GM19025 (cell line): Measurements from ENCODE around the gene FOXN4.

Experiments
- ATAC-seq: cut with Tn5 transposase; IDR thresholded peaks from one replicate; pipeline ENCODE4 v1.9.1; 2021; ENCODE audit warnings: mild to moderate bottlenecking, low read depth, moderate library complexity; ENCODE audit not compliant: unreplicated experiment

FOXN4 gene

GRCh38 chr12:109309381-109310246 is 530 bp upstream of the FOXN4 start:
- no peak for ATAC-seq

- no peak for ATAC-seq
Measured at GRCh38 chr12:109307051-109307450, 2.0 kb downstream of the FOXN4 start.

- ATAC-seq: no peak
Measured at GRCh38 chr12:109305547-109305946, 3.5 kb downstream of the FOXN4 start.

- ATAC-seq: no peak
Measured at GRCh38 chr12:109304485-109304884, 4.6 kb downstream of the FOXN4 start.

- no peak for ATAC-seq
Measured at GRCh38 chr12:109302770-109303169, 6.3 kb downstream of the FOXN4 start.

GRCh38 chr12:109302358-109302757 is 6.7 kb downstream of the FOXN4 start:
- no peak for ATAC-seq

GRCh38 chr12:109301643-109302168 is 7.4 kb downstream of the FOXN4 start:
- ATAC-seq: no peak

GRCh38 chr12:109299849-109300248 is 9.2 kb downstream of the FOXN4 start:
- ATAC-seq: no peak

- ATAC-seq: no peak
Measured at GRCh38 chr12:109296431-109296830, 12.7 kb downstream of the FOXN4 start.

GRCh38 chr12:109295764-109296425 is 13.2 kb downstream of the FOXN4 start:
- no peak for ATAC-seq

GRCh38 chr12:109294286-109294796 is 14.7 kb downstream of the FOXN4 start:
- ATAC-seq: no peak

GRCh38 chr12:109293106-109293505 is 16.0 kb downstream of the FOXN4 start:
- no peak for ATAC-seq

GRCh38 chr12:109292342-109292711 is 16.8 kb downstream of the FOXN4 start:
- no peak for ATAC-seq

- ATAC-seq: no peak
Measured at GRCh38 chr12:109291521-109292341, 17.4 kb downstream of the FOXN4 start.

GRCh38 chr12:109291117-109291516 is 18.0 kb downstream of the FOXN4 start:
- ATAC-seq: no peak

GRCh38 chr12:109290061-109290460 is 19.0 kb downstream of the FOXN4 start:
- no peak for ATAC-seq

- no peak for ATAC-seq
Measured at GRCh38 chr12:109289551-109289950, 19.5 kb downstream of the FOXN4 start.

- no peak for ATAC-seq
Measured at GRCh38 chr12:109289004-109289403, 20.1 kb downstream of the FOXN4 start.

GRCh38 chr12:109288571-109288970 is 20.5 kb downstream of the FOXN4 start:
- ATAC-seq: no peak

GRCh38 chr12:109287811-109288469 is 21.1 kb downstream of the FOXN4 start:
- ATAC-seq: no peak
